ENCODE data around the gene PANK4.

PANK4 gene

GRCh38 chr1:2495026-2495425 is 31.4 kb downstream of the PANK4 start:
- Histone ChIP-seq H3K9me3 (ENCODE audit: severe bottlenecking) (no peaks in the 10 kb centered on the region), H3K4me3 (ENCODE audit: severe bottlenecking) (no peak overlapping the region), H3K4me1 (ENCODE audit: insufficient read depth, poor library complexity, severe bottlenecking) (peaks cover 13% of the 10 kb centered on the region), H3K27ac (ENCODE audit: poor library complexity, severe bottlenecking) (peak overlapping the region; percentile 63), H3K36me3 (ENCODE audit: low read depth) (peaks cover 44% of the 10 kb centered on the region), H3K27me3 (ENCODE audit: insufficient read depth, poor library complexity, severe bottlenecking) (no peaks in the 10 kb centered on the region)
- ATAC-seq (ENCODE audit: low read depth) (no peak), DNase-seq (ENCODE audit: low spot score) (no peak)
- TF ChIP-seq, protein P1, sequence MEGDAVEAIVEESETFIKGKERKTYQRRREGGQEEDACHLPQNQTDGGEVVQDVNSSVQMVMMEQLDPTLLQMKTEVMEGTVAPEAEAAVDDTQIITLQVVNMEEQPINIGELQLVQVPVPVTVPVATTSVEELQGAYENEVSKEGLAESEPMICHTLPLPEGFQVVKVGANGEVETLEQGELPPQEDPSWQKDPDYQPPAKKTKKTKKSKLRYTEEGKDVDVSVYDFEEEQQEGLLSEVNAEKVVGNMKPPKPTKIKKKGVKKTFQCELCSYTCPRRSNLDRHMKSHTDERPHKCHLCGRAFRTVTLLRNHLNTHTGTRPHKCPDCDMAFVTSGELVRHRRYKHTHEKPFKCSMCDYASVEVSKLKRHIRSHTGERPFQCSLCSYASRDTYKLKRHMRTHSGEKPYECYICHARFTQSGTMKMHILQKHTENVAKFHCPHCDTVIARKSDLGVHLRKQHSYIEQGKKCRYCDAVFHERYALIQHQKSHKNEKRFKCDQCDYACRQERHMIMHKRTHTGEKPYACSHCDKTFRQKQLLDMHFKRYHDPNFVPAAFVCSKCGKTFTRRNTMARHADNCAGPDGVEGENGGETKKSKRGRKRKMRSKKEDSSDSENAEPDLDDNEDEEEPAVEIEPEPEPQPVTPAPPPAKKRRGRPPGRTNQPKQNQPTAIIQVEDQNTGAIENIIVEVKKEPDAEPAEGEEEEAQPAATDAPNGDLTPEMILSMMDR (IDR thresholded peaks at IDR 0.05; ENCODE audit: poor library complexity, severe bottlenecking), result no peak

- DNase-seq (ENCODE audit: low spot score) (peak; percentile 94), ATAC-seq (ENCODE audit: low read depth) (peak; percentile 82)
- peaks cover 8% of the 10 kb centered on the region for H3K4me1 ChIP-seq (ENCODE audit: insufficient read depth, poor library complexity, severe bottlenecking)
- no peaks in the 10 kb centered on the region for H3K9me3 ChIP-seq (ENCODE audit: severe bottlenecking)
- H3K36me3 ChIP-seq (ENCODE audit: low read depth), result peaks cover 41% of the 10 kb centered on the region
- H3K4me3 ChIP-seq (ENCODE audit: severe bottlenecking), result no peak overlapping the region
- TF ChIP-seq, protein P1 (IDR thresholded peaks at IDR 0.05; ENCODE audit: poor library complexity, severe bottlenecking), result no peak
- H3K27me3 ChIP-seq (ENCODE audit: insufficient read depth, poor library complexity, severe bottlenecking), result no peaks in the 10 kb centered on the region
- peak overlapping the region; percentile 63 for H3K27ac ChIP-seq (ENCODE audit: poor library complexity, severe bottlenecking)
Measured at GRCh38 chr1:2494323-2494693, 32.1 kb downstream of the PANK4 start.

DNA sequence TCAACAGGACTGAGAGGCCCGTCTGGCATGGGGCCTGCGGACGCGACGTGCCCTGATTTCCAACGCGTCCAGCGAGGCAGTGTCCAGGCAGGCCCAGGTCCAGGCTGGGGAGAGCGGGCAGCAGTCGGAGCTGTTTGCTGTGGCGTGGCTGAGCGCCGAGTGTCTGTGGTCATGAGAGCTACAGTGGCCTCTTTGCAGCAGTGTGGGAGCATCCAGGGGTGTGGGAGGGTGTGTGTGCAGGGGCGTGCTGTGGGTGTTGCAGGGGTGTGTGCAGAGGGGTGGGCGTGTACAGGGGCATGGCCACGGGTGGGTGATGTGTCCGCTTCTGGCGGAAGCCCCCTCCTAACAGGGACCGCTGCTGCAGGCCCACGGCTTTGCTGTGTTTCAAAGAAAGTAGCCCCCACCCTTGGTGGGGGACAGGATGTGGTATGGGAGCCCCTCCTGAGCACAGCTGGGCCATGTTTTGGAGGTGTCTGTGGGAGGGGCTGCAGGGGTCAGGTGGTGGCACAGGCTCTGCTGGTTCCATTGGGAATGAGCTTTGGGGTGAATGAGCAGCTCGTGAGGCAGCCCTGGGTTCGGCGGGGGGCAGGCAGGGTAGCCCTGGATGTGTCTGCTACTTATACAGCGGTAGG is 32.6 kb downstream of the PANK4 start:
- TF ChIP-seq, protein P1 (IDR thresholded peaks at IDR 0.05; ENCODE audit: poor library complexity, severe bottlenecking), result no peak
- peak overlapping the region; percentile 63 for H3K27ac ChIP-seq (ENCODE audit: poor library complexity, severe bottlenecking)
- no peaks in the 10 kb centered on the region for H3K9me3 ChIP-seq (ENCODE audit: severe bottlenecking)
- H3K4me3 ChIP-seq (ENCODE audit: severe bottlenecking), result no peak overlapping the region
- ATAC-seq (ENCODE audit: low read depth) (no peak), DNase-seq (ENCODE audit: low spot score) (no peak)
- H3K4me1 ChIP-seq (ENCODE audit: insufficient read depth, poor library complexity, severe bottlenecking), result peaks cover 6% of the 10 kb centered on the region
- peaks cover 43% of the 10 kb centered on the region for H3K36me3 ChIP-seq (ENCODE audit: low read depth)
- no peaks in the 10 kb centered on the region for H3K27me3 ChIP-seq (ENCODE audit: insufficient read depth, poor library complexity, severe bottlenecking)

DNA sequence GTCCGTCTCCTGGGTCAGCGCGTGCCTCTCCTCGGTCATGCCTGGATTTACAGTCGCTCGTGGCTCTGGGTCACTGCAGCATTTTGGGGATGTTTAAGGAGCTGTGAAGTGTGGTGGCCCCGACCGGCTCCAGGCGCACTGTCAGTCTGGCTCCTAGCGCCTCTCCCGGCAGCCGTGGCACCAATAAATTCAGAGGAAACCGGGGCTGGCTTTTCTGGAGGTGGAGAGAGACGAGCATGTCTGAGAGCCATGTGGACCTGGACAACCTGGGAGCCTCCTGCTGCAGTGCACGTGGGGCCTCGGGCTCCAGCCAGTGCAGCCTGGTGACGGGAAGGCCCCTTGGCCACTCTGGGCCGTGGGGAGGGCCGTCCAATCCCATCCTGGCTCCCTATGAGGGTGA is 33.2 kb downstream of the PANK4 start:
- Histone ChIP-seq H3K36me3 (ENCODE audit: low read depth) (peaks cover 49% of the 10 kb centered on the region), H3K27ac (ENCODE audit: poor library complexity, severe bottlenecking) (peak overlapping the region; percentile 63), H3K27me3 (ENCODE audit: insufficient read depth, poor library complexity, severe bottlenecking) (no peaks in the 10 kb centered on the region), H3K4me3 (ENCODE audit: severe bottlenecking) (no peak overlapping the region), H3K4me1 (ENCODE audit: insufficient read depth, poor library complexity, severe bottlenecking) (peaks cover 6% of the 10 kb centered on the region), H3K9me3 (ENCODE audit: severe bottlenecking) (no peaks in the 10 kb centered on the region)
- TF ChIP-seq, protein P1 (IDR thresholded peaks at IDR 0.05; ENCODE audit: poor library complexity, severe bottlenecking), result no peak
- no peak for ATAC-seq (ENCODE audit: low read depth)
- DNase-seq (ENCODE audit: low spot score), result no peak

GRCh38 chr1:2492091-2492490 is 34.3 kb downstream of the PANK4 start:
- TF ChIP-seq, protein P1 (IDR thresholded peaks at IDR 0.05; ENCODE audit: poor library complexity, severe bottlenecking), result no peak
- Histone ChIP-seq H3K36me3 (ENCODE audit: low read depth) (peaks cover 60% of the 10 kb centered on the region), H3K4me1 (ENCODE audit: insufficient read depth, poor library complexity, severe bottlenecking) (peaks cover 6% of the 10 kb centered on the region), H3K9me3 (ENCODE audit: severe bottlenecking) (no peaks in the 10 kb centered on the region), H3K4me3 (ENCODE audit: severe bottlenecking) (no peak overlapping the region), H3K27me3 (ENCODE audit: insufficient read depth, poor library complexity, severe bottlenecking) (no peaks in the 10 kb centered on the region), H3K27ac (ENCODE audit: poor library complexity, severe bottlenecking) (no peak overlapping the region)
- ATAC-seq (ENCODE audit: low read depth) (no peak), DNase-seq (ENCODE audit: low spot score) (no peak)

Measured in RWPE2 (cell line).